SU-DHL-6 (cell line): Measurements from ENCODE around the gene HCFC1.

ENCODE experiments used
- H2AFZ ChIP-seq: fragments of 200-600 bp; sonication (generic); 2 replicates; pipeline ENCODE4 v1.6.1; 2014; ENCODE audit warnings: low read depth, mild to moderate bottlenecking, moderate library complexity, mixed read lengths, antibody characterized with exemption, low read length; ENCODE audit not compliant: severe bottlenecking
- H3F3A ChIP-seq: fragments of 200-600 bp; shearing (Covaris generic); 2 replicates; pipeline ENCODE4 v1.6.0; 2016; ENCODE audit warnings: antibody characterized with exemption, mild to moderate bottlenecking; ENCODE audit not compliant: insufficient read depth
- H3K27ac ChIP-seq: fragments of 200-600 bp; sonication (generic); 2 replicates; pipeline ENCODE4 v1.5.1; 2016; ENCODE audit warnings: low read depth, mild to moderate bottlenecking, low read length, moderate library complexity, mixed read lengths
- H3K27me3 ChIP-seq: fragments of 200-600 bp; sonication (generic), shearing (Covaris generic); 2 replicates; pipeline ENCODE4 v1.6.0; 2014; ENCODE audit warnings: mild to moderate bottlenecking, low read length
- H3K36me3 ChIP-seq: fragments of 200-600 bp; sonication (generic); 2 replicates; pipeline ENCODE4 v1.6.1; 2014; ENCODE audit warnings: mild to moderate bottlenecking, low read length, mixed read lengths
- H3K4me2 ChIP-seq: fragments of 300-600, 200-600 bp; shearing (Covaris generic), sonication (generic); 2 replicates; pipeline ENCODE4 v1.6.0; 2014; ENCODE audit warnings: low read length, low read depth, mild to moderate bottlenecking; ENCODE audit not compliant: poor library complexity, severe bottlenecking
- H3K4me3 ChIP-seq: fragments of 200-600 bp; sonication (generic); 2 replicates; pipeline ENCODE4 v1.5.1; 2014; ENCODE audit warnings: antibody characterized with exemption, low read length, mild to moderate bottlenecking, mixed read lengths; ENCODE audit not compliant: insufficient read depth, poor library complexity, severe bottlenecking
- H3K79me2 ChIP-seq: fragments of 200-600 bp; sonication (generic); 2 replicates; pipeline ENCODE4 v1.6.1; 2014; ENCODE audit warnings: mild to moderate bottlenecking, low read length, moderate library complexity; ENCODE audit not compliant: insufficient read depth
- H3K9ac ChIP-seq: fragments of 200-600 bp; sonication (generic); 2 replicates; pipeline ENCODE4 v1.7.0; 2014; ENCODE audit warnings: mild to moderate bottlenecking, low read length
- H3K9me2 ChIP-seq: fragments of 200-600 bp; sonication (generic); replicated peaks from 2 replicates; pipeline ENCODE4 v1.6.1; 2014; ENCODE audit warnings: low read length; ENCODE audit not compliant: insufficient read depth
- H3K9me3 ChIP-seq: fragments of 200-600 bp; sonication (generic); 2 replicates; pipeline ENCODE4 v1.6.1; 2014; ENCODE audit warnings: low read length, mixed read lengths; ENCODE audit not compliant: insufficient read depth
- H4K20me1 ChIP-seq: fragments of 200-600 bp; sonication (generic); 2 replicates; pipeline ENCODE4 v1.6.1; 2014; ENCODE audit warnings: low read depth, mild to moderate bottlenecking, antibody characterized with exemption, low read length, moderate library complexity, mixed read lengths
- CTCF ChIP-seq: fragments of 200-600 bp; sonication (generic); IDR thresholded peaks from one replicate; pipeline ENCODE4 v1.5.1; 2017; ENCODE audit warnings: antibody characterized with exemption, mild to moderate bottlenecking, low read length, moderate library complexity; ENCODE audit not compliant: insufficient read depth, poor library complexity, severe bottlenecking
- EZH2phosphoT487 ChIP-seq: fragments of 200-600 bp; sonication (generic), shearing (Covaris generic); conservative IDR thresholded peaks from 2 replicates; pipeline ENCODE4 v1.6.1; 2018; ENCODE audit warnings: mild to moderate bottlenecking, antibody characterized with exemption, low read length, moderate library complexity, mixed read lengths

Gene HCFC1

DNA sequence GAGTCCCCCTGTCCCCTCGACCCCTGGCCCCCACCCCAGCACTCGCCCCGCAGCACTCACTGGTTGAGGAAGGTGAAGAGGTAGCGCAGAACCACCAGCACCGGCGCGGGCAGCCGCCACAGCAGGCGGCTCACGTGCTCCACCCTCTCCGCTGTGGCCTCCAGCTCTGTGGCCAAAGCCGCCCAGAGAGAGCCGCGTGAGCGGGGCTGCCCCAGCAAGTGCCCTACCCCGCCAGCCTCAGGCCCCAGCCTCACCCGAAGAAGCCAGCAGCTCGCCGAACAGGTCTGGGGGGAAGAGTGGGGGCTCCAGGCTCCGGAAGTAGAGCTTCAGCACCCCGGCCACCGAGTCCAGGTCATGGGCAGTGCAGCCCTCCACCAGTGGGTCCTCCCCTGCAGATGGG lies 61.2 kb downstream of the HCFC1 start:
- H3K9ac ChIP-seq, result no peak overlapping the region
- TF ChIP-seq EZH2phosphoT487 (no peak), CTCF (no peak)
- no peaks in the 10 kb centered on the region for H3K79me2 ChIP-seq
- H3K9me2 ChIP-seq, result no peaks in the 10 kb centered on the region
- H3K36me3 ChIP-seq, result no peaks in the 10 kb centered on the region
- no peaks in the 10 kb centered on the region for H4K20me1 ChIP-seq
- H3K27ac ChIP-seq, result no peak overlapping the region
- no peaks in the 10 kb centered on the region for H3F3A ChIP-seq
- no peaks in the 10 kb centered on the region for H3K27me3 ChIP-seq
- H3K9me3 ChIP-seq, result no peaks in the 10 kb centered on the region
- no peak overlapping the region for H3K4me3 ChIP-seq
- H3K4me2 ChIP-seq, result no peak overlapping the region
- no peak overlapping the region for H2AFZ ChIP-seq

DNA sequence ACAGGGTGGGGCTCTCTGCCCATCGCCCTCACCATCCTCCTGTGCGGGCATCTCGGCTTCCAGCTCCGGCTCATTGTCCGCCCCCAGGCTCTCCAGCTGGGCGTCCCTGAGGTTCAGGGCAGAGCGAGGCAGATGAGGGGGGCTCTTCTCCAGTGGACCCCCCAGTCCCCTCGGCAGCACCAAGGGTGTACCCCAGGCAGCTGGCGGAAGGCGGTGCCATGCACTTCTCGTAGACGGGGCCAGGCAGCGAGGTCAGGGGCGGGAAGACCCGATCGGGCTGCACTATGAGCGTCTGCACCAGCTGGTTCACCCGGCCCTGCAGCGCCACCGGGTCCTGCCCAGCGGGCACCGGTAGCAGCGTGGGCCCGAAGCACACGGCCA lies 61.6 kb downstream of the HCFC1 start:
- H3K36me3 ChIP-seq, result no peaks in the 10 kb centered on the region

GRCh38 chrX:153909024-153909979 lies 62.3 kb downstream of the HCFC1 start:
- H2AFZ ChIP-seq, result no peak overlapping the region
- no peaks in the 10 kb centered on the region for H3K79me2 ChIP-seq
- H3K9me3 ChIP-seq, result no peaks in the 10 kb centered on the region
- no peak overlapping the region for H3K27ac ChIP-seq
- no peaks in the 10 kb centered on the region for H4K20me1 ChIP-seq
- TF ChIP-seq EZH2phosphoT487 (no peak), CTCF (no peak)
- no peak overlapping the region for H3K9ac ChIP-seq
- H3K27me3 ChIP-seq, result no peaks in the 10 kb centered on the region
- H3K36me3 ChIP-seq, result no peaks in the 10 kb centered on the region
- no peak overlapping the region for H3K4me2 ChIP-seq
- H3K4me3 ChIP-seq, result no peak overlapping the region
- no peaks in the 10 kb centered on the region for H3K9me2 ChIP-seq
- H3F3A ChIP-seq, result no peaks in the 10 kb centered on the region

More for the DNA sequence above, 61.6 kb downstream of the HCFC1 start:
- no peaks in the 10 kb centered on the region for H3K9me3 ChIP-seq
- H3K4me2 ChIP-seq, result no peak overlapping the region
- no peaks in the 10 kb centered on the region for H3K79me2 ChIP-seq
- H3K9me2 ChIP-seq, result no peaks in the 10 kb centered on the region
- no peak overlapping the region for H3K4me3 ChIP-seq
- TF ChIP-seq CTCF, result no peak
- no peak for TF ChIP-seq EZH2phosphoT487
- no peaks in the 10 kb centered on the region for H4K20me1 ChIP-seq
- H2AFZ ChIP-seq, result no peak overlapping the region
- H3K27ac ChIP-seq, result no peak overlapping the region
- H3F3A ChIP-seq, result no peaks in the 10 kb centered on the region
- H3K27me3 ChIP-seq, result no peaks in the 10 kb centered on the region
- no peak overlapping the region for H3K9ac ChIP-seq
